Astrocyte of the spinal cord (primary cell): ENCODE results near the gene CYCS.
A peak's percentile ranks its signal among the peaks of the same experiment; 100 is the strongest.

Experiments used
- DNase-seq: peaks from one replicate; pipeline ENCODE4 v3.0.0; 2011; ENCODE audit warnings: low read depth, low spot score
- H3K4me3 ChIP-seq: 2 replicates; pipeline ENCODE4 v1.5.1; 2011; ENCODE audit warnings: low read depth, mild to moderate bottlenecking, low read length, moderate library complexity
- CTCF ChIP-seq: IDR thresholded peaks from 2 replicates; pipeline ENCODE4 v1.5.1; 2012; ENCODE audit warnings: low read depth, mild to moderate bottlenecking, low read length, inconsistent platforms
- in situ Hi-C: cut with HindIII; loops from 2 replicates; pipeline ENCODE4 v1.10.0; 2017; ENCODE audit warnings: low sequenced_read_pairs

The CYCS gene

DNA sequence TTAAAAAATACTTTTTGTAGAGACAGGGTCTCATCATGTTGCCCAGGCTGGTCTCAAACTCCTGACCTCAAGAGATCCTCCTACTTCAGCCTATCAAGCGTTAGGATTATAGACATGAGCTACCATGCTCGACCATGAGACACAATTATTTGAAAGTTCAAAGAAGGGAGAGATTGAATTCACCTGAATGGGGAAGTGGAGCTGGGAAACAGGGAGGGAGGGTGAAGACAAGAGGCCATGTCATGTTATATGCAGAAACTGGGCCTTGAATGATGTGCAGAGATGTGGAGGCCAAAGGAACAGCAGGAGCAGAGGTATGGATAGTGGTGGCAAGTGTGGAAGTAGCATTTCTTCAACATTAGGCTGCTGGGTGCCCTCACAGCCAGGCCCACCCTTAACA lies 18.7 kb upstream of the CYCS start:
- no peak overlapping the region for H3K4me3 ChIP-seq
- DNase-seq: no peak
- in situ Hi-C loops: no loop called here
- TF ChIP-seq CTCF: no peak

GRCh38 chr7:25139536-25139935 lies 14.5 kb upstream of the CYCS start:
- no peak overlapping the region for H3K4me3 ChIP-seq
- no peak for TF ChIP-seq CTCF
- in situ Hi-C loops: no loop called here
- DNase-seq: no peak

GRCh38 chr7:25134358-25135010 lies 9.4 kb upstream of the CYCS start:
- in situ Hi-C loops: no loop called here
- H3K4me3 ChIP-seq: no peak overlapping the region
- no peak for DNase-seq
- no peak for TF ChIP-seq CTCF

DNA sequence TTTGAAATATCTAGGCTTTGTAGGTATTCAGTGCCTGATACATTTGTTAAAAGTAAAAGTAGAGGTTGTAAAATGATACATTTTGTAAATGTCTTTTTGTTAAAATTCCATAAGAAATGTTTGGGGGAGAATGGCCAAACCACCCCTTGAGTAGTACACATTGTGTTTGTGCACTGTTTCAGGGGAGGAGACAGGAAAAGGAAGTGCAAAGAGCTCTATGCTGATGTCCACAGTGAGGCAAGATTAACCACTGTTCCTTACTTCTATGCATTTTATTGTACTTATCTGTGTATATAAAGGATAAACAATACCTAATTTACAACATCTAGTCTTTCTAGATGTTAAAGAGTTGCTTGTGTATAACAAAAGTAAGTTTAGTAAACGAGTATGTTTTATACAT lies 7.4 kb upstream of the CYCS start:
- no peak overlapping the region for H3K4me3 ChIP-seq
- in situ Hi-C loops: no loop called here
- DNase-seq: no peak
- TF ChIP-seq CTCF: no peak

GRCh38 chr7:25126751-25127150 lies 1.7 kb upstream of the CYCS start:
- no peak for TF ChIP-seq CTCF
- H3K4me3 ChIP-seq: no peak overlapping the region
- no peak for DNase-seq
- in situ Hi-C loops: no loop called here

- TF ChIP-seq CTCF: no peak
- peak overlapping the region; percentile 97 for H3K4me3 ChIP-seq
- in situ Hi-C loops: no loop called here
- no peak for DNase-seq
These were observed 459 bp downstream of the CYCS start for GRCh38 chr7:25124465-25125136.
